A204.1 (cell line): ENCODE measurements around the gene PPIB.
"Not testable (repeated sequence)": the region's sequence is repeated elsewhere in the genome, so short reads cannot be mapped to it uniquely, and the experiment has no call there.

Source experiments
- FAIRE-seq: peaks from 2 replicates; lab custom pipeline; 2012; peaks lifted over from hg19 to GRCh38; lab: Jason Lieb, UNC

PPIB gene

DNA sequence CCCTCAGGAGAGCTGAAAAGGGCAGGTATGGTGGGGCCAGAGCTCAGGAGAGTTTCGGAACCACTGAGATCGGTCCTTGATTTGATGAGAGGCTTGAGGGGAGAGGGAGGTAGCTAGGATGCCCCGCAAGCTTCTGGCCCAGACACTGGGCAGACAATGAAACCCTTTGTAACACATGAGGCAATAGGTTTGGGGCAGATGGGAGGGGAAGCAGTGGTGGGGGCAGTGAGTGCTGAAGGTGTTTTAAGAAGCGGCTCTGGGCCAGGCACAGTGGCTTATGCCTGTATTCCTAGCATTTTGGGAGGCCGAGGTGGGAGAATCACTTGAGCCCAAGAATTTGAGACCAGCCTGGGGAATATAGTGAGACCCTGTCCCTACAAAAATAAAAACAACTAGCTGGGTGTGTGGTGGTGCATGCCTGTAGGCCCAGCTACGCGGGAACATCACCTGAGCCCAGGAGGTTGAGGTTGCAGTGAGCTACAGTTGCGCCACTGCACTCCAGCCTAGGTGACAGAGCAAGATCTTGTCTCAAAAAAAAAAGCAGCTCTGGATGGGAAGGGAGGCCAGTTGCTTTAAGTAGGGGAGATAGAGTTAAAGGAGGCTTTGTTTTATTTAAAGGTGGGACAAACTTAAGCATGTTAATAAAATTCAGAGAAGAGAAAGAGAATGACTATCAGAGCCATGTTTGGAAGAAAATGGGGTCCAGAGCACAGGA lies 20.9 kb downstream of the PPIB start:
- no peak for FAIRE-seq

DNA sequence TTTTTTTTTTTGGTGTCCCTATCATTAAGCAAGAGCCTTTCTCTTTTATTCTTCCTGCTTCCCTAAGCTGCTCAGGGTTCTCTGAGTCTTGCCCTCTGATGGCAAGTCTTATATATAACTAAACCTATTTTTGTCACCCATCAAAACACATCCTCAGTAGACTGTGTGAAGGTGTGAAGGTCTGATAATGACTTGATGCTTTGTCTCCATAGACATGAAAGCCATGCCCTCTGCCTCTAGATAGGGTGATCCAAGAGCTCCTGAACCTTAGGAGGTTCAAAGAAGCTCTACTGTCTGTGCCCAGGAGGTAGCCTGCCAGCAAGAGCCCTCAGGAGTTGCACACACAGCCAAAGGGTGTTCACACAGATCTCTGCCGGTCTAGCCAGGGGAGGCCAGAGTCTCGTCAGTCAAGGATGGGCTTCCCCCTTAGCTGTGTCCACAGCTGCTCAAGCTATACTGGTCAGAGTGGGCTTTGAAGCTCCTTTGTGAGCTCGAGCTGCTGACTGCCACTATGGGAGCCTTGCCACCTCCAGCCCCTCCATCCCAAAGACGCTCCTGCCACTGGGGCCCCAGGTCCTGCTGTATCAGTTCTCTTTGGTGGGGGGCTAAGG lies 24.4 kb downstream of the PPIB start:
- FAIRE-seq: no peak

DNA sequence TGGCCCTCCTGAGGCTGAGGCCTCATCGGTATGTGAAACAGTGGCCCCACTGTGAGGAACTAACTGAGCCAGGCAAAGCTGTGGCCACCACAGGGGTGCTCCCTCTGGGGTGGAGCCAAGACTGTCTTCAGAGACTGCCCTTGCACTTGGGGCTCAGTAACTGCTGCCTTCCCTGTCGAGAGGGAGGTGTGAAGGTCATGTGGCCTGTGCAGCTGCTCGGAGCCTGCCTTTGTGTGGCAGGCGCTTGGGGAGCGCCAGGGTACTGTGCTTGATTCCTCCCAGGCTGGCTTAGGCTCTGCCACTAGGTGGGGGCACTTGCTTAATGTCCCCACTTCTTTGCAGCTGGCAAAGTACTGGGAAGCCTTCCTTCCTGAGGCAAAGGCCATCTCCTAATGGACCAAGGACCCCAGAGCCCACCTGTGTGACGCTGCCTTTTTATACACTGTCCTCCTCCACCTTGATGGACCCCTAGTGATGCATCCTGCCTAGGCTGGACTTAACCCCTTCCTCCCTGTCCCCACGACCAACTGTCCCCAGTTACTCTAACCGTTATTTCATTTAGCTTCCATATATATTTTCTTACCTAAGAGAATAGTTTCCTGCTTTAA lies 25.5 kb downstream of the PPIB start:
- no peak for FAIRE-seq

DNA sequence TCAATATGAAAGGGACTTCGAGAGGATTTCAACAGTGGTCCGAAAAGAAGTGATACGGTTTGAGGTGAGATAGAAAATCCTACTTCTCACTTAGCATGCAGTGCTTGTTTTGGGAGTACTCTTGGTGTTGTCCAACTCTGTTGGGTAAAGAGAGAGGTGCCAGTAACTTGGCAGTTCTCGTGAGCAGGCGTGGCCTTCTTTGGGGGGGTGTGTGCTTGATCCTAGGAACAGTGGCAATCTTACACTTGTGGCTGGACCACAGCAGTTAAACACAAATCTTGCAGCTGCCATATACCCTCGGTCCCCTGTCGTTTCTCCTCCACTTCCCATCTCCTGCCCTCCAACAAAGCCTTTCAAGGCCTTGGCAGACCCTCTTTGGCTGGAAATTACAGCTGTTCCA lies 26.5 kb downstream of the PPIB start:
- no peak for FAIRE-seq

DNA sequence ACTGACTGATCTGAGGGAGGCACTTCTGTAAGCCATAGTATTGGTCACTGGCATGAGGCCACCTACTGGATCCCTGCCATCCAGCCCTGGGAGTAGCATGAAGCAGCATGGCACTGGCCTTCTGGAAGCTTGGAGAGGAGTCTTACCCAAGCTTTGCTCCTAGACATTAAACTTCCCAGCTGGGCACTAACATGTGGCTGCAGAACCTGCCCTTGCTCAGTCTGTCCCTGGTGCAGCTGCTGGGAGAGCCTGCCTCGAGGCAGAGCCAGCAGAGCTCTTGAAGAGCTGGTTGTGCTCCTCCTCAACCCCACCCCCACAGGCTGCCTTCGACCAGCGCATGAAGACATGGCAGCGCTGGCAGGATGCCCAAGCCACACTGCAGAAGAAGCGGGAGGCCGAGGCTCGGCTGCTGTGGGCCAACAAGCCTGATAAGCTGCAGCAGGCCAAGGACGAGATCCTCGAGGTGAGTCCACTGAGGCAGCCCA lies 28.4 kb downstream of the PPIB start:
- FAIRE-seq: no peak

DNA sequence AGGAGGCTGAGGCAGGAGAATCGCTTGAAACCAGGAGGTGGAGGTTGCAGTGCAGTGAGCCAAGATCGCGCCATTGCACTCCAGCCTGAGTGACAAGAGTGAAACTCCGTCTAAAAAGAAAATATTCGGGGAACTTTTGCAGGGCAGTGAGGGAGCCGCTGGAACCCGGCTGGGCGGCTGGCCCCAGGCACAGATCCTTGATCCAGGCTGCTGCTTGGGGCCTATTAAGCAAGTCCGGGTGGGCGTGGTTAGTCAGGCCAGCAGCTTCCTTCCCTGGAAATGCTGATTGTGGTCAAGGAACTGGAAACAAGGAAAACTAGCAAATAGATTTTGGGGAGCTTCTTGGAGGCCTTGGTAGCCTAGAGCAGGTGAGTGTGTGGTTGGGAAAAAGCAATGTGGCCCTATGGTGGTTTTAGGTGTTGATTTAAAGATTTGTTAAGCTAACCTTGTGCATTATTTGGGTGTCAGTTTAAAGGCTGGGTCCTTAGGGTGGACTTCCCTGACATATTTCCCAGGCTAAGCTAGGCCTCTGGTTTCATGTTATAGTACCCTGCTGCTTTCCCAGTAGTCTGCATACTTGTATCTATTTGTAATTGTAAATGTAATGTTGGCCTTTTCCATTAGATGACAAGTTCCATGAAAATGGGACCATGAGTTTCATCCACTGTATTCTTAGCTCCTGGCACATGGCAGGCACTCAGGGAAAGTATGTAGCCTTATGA lies 29.0 kb downstream of the PPIB start:
- no peak for FAIRE-seq

DNA sequence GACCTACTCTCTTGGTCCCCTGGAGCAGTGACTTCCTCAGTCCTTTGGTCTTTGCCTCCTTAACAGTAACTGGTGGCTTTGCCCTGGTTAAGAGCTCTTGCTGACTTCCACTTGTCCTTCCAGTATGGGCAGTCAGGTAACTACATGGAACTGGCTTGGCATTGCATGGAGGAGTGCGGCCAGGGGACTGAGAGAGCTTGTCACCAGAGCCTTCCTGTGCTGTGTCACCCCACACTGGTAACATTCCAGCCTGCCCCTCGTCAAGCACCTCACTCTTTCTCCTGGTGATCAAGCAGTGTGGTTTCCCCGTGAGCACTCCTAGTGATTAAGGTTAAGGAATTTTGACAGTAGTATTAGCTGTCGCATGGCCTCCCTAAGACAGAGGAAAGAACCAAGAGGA lies 30.6 kb downstream of the PPIB start:
- no peak for FAIRE-seq

DNA sequence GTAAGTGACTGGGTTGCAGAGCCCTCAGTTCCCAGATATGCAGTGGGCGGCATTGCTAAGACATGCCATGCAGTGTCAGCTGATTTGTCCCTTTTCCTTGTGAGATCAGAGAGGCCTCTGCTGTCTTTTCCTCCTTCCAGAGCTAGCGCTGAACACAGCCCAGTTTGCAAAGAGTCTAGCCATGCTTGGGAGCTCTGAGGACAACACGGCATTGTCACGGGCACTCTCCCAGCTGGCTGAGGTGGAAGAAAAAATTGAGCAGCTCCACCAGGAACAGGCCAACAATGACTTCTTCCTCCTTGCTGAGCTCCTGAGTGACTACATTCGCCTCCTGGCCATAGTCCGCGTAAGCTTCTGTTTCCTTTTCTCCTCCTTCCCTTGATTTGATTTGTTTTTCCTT lies 31.3 kb downstream of the PPIB start:
- FAIRE-seq: no peak

DNA sequence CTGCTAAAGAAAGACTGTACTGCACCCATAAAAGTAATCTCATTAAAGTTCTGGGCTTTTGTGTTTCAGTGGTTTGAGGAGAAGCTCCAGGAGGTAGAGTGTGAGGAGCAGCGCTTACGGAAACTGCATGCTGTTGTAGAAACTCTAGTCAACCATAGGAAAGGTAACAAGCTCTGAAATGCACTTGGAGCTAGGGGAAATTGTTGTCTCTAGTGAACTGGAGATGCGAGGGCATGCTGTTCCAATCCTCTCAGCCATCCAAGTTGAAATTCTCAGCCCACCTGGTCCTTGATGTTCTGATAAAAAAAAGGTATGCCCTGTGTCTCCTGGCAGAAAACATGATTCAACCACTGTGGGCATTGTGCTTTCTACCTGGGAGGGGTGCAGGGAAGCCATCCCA lies 32.7 kb downstream of the PPIB start:
- no peak for FAIRE-seq

DNA sequence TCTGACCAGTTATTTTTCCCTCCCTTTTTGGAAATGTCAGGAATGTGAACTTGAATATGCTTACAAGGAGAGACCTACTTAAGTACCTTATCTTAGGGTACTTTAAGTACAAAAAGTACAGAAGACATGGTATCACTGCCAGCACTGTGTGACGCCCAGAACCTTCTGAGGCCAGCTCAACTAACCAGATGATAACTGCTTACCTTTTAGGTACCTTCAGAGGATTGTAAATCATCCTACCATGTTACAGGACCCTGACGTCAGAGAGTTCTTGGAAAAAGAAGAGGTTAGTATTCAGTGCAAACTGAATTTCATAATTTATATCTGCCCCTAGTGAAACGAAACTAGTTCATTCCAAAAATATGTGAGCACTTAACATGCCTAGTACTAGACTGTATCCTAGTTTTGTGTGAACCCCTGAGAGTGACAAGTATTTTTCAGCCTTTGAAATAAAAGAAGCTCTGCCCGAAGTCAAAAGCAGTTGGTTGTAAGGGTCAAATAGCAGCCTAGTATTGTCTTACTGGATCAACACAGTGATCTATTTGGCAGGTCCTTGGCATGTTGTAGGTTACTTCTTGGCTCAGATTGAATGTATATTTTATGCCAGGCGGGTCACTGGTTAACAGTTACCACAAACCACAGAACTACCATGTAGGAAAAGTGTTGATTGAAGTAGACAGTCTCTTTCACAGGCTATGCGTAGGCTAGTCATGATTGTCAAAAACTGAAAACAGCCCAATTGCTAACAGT lies 35.1 kb downstream of the PPIB start:
- FAIRE-seq: no peak

DNA sequence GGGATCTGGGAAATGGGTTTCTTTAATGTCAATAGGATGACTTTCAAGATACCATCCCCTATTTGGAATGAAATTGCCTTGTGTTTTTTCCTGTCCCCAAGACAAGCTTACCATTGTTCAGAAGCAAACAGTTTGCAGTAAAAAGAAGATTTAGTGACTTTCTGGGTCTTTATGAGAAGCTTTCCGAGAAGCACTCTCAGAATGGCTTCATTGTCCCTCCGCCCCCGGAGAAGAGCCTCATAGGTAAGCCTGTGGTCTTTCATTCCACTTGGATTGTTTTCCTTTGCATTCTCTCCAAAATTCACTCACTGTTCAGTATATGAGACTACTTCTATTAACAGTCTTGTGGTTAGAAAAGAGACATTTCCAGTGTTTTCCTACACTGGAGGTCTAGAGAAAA lies 36.8 kb downstream of the PPIB start:
- FAIRE-seq: no peak

DNA sequence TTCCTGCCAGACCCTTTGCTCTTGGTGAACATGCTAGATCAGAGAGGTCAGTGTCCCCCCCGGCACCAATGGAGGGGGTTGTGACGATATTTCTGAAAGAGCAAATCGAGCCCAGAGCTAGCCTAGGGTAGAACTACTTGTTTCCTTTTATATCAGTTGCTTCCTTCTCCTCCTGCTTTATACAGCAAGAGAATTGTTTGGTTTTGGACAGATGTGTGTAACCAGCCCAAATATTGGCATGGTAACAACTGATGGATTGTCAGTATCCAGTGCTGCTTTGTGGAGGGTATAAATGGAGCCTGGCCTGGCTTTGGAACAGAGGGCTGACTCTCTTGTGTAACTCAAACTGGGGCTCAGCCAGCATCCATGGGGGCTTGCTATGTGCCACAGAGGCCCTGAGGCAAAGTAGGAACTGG lies 39.9 kb downstream of the PPIB start:
- FAIRE-seq: no peak

DNA sequence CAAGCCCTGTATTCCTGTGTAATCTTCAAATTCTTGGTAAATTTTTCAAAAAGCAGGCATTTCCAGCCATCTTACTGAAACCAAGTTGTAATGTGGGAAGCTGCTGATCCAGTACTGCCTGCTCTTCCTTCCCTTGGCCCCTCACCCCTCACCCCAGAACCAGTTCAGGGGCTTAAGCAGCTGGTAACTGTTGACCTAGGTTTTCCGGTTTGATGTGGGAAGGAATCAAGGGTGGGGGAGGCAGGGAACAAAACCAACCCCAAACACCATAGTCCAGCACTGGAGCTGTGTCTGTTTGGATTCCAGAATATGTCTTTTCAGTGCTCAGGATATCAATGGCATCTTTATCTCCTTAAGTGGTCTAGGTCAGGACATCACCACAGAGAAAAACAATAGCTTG lies 40.4 kb downstream of the PPIB start:
- no peak for FAIRE-seq

DNA sequence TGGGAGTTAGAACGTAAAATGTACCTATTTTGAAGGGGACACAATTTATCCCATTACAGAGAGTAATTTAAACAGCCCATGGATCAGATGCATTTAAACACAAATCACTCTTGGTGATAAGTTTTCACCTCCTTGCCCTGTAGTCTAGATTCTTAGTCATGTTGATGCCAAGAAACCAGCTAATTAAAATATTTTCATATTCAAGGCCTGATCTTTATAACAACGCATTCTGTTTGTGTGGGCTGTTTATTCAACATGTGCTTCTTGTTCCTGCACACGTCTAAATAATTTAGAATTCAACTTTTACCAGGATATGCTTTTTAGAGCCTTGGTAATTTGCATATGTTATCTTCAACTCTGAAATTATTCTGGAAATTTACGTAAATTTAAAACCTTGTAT lies 41.2 kb downstream of the PPIB start:
- no peak for FAIRE-seq

DNA sequence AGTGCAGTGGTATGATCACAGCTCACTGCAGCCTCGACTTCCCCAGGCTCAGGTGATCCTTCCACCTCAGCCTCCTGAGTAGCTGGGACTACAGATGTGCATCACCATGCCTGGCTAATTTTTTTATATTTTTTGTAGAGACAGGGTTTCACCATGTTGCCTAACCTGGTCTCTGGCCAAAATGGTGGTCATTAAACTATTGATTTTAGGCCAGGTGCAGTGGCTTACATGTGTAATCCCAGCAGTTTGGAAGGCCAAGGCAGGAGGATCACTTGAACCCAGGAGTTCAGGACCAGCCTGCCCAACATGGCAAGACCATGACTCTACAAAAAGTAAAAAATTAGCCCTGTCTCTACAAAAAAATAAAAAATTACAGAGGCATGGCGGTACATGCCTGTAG lies 42.5 kb downstream of the PPIB start:
- not testable (repeated sequence) for FAIRE-seq

DNA sequence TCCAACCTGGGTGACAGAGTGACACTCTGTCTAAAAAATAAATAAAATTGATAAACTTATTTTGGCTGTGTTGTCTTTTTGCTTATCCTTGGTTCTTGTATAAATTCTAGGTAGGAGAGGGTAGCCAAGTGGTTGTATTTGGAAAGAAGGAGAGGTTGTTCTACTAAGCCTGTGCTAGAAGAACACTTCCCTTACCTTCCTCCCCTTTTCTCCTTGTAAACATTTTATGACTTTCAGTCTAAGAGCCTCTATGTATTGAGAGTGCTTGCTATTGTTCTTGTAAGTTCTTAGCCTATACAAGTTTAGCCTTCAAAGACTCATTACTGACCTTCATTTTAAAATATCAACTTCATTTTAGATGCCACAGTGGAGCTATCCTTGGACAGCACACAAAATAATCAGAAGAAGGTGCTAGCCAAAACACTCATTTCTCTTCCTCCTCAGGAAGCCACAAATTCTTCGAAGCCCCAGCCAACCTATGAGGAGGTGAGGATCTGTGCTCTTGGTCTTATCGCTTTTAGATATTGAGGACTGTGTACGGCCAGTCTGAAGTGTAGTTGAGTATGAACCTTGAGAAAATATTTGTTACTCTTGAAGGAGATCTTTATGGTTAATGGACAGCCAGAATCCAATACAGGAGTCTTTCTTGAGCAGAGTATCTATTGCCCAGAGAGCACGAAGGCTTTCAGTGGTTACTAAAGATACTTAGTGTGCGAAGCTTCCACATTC lies 44.9 kb downstream of the PPIB start:
- no peak for FAIRE-seq

DNA sequence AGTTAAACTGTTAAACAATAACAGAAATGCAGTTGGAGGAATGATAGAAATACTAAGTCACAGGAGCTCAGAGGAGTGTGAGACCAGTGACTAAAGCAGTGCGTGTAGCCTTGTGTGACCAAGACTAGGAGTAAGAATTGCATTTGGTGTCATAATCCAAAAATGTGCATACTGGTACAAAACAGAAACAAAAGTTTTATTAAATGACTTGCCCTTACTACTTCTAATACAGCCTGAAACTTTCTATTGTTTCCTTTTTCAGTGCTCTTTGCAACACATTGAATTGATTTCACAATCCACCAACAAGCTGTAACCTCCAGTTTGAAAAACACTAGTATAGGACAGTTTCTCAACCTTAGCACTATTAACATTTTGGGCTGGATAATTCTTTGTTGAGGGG lies 49.9 kb downstream of the PPIB start:
- FAIRE-seq: no peak

DNA sequence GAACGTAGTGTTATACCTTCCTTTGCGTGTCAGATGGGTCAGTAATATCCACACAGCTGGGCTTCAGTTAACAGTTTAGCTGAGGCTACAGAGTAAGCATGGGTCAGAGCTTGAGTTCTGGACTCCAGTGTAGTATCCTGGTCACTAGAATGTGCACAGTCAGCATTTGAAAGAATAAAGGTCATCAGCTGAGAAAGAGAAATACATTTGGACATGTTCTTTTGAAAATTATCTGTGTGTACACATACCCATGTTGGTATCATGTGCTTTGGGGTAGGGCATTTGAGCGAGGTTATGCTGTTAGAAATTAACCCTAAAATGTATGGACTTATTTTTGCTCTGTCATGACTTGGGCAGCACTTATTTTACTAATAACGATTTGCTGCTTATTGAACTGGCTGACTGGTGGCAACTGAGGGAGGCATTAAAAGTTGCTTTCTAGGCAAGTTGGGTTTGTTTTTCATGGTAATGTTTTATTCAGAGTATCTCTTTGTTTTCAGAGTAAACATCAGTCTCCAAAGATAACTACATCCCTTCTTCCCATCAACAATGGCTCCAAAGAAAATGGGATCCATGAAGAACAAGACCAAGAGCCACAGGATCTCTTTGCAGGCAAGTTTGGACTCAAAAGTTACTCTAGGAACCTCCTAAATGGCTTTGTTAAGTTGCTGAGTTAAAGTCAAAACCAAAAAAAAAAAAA lies 50.6 kb downstream of the PPIB start:
- no peak for FAIRE-seq

DNA sequence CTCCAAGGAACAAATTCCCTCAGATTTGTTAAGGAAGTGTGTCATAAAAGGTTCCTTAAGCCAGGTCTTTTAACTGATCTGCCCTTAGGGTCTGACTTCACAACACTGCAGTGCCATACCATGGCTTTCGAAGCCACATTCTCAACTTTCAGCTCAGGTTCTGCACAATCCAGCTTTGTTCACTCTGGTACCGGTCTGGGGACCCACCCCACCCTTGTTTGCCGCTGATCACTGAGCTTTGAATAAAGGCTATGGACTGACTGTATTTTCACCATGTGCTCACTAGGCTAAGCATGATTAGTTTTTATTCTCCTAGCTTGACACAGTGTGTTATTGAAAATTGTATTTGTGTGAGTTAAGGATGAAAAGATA lies 51.2 kb downstream of the PPIB start:
- no peak for FAIRE-seq

DNA sequence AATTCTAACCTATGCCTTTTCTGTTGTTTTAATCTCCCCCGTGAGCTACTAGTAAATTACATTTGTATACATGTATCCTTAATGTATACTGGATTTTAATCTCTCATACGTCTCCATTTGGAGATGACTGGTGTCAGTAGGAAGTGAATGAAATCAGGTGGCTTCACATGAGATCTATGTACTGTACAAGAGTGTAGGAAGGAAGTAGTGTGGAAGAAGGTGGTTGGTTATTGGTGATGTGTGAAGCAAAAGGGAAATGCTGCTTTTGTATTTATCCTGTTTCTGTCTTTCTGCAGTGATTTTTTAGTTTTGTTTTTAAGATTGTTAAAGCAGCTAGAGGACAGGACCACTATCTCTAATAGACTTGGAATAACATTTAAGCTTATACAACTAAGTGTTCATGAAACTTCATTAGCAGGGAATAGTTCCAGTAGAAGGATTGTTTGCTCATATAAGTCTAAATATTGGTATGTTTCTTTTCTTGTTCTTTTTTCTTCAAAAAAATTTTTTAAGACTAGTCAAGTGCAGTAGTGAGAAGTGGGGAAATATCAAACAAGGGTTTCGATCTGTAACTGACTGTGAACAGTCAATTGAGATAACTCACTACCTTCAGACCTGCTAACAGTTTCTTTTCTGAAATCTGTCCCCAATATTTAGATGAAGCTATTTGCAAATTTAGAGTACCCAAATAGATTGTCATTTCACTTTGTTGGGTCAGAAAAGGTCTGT lies 51.7 kb downstream of the PPIB start:
- no peak for FAIRE-seq
